Measurements from ENCODE around the gene TSHR.

DNA sequence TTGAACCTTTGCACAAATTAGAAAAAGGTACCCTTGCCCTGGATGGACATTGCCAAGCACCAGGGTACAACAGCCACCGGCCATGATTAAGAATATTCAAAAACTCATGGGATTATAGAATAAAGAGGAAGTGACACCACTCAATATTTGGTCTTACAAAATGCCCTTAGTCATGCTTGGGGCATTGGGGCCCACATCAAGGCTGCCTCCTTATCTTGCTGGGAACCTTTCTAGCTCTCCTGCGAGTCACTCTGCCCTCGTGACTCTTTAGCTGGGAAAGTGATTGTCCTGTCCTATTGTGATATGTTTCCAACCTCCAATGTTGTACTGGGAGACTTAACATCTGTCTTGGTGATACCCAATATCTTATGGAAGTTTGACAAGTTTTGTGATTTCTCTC, 207.5 kb downstream of the TSHR start:
- TF ChIP-seq, protein P1, sequence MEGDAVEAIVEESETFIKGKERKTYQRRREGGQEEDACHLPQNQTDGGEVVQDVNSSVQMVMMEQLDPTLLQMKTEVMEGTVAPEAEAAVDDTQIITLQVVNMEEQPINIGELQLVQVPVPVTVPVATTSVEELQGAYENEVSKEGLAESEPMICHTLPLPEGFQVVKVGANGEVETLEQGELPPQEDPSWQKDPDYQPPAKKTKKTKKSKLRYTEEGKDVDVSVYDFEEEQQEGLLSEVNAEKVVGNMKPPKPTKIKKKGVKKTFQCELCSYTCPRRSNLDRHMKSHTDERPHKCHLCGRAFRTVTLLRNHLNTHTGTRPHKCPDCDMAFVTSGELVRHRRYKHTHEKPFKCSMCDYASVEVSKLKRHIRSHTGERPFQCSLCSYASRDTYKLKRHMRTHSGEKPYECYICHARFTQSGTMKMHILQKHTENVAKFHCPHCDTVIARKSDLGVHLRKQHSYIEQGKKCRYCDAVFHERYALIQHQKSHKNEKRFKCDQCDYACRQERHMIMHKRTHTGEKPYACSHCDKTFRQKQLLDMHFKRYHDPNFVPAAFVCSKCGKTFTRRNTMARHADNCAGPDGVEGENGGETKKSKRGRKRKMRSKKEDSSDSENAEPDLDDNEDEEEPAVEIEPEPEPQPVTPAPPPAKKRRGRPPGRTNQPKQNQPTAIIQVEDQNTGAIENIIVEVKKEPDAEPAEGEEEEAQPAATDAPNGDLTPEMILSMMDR (IDR thresholded peaks at IDR 0.05), result no peak
- TF ChIP-seq POLR2A (IDR thresholded peaks at IDR 0.05), result no peak
